ENCODE measurements around the gene TNS1. TPM values are rescaled to one million over a fixed set of nuclear protein-coding genes. Genes with fewer than 3 reads are reported as not detected.

Gene TNS1
- total RNA-seq, 2 donors from 2014 or later = 3.3 to 4.2 TPM

GRCh38 chr2:218006741-218007140 lies 3.9 kb upstream of the TNS1 start:
- Histone ChIP-seq H3K27ac (ENCODE audit: low read depth, low read length) (no peak overlapping the region), H3K4me3 (ENCODE audit: low read length) (no peak overlapping the region), H3K9me3 (ENCODE audit: control insufficient read depth, low read length) (no peaks in the 10 kb centered on the region), H3K4me1 (ENCODE audit: control insufficient read depth, insufficient read depth, low read length) (no peaks in the 10 kb centered on the region), H3K27me3 (ENCODE audit: control insufficient read depth, insufficient read depth, low read length, poor library complexity, severe bottlenecking) (peaks cover 37% of the 10 kb centered on the region), H3K36me3 (ENCODE audit: control insufficient read depth, insufficient read depth, low read length) (no peaks in the 10 kb centered on the region), H3K9ac (ENCODE audit: extremely low read depth, low read length, poor library complexity, severe bottlenecking) (no peak overlapping the region)
- H3K27ac Mint-ChIP-seq = no peak overlapping the region
- 93 to 95% methylated on average over 4 of the region's 4 CpGs for WGBS, 2 experiments (ENCODE audit: insufficient coverage in 1 of 2, insufficient read length in 1 of 2)
- no peak overlapping the region for H3K4me3 Mint-ChIP-seq
- H3K36me3 Mint-ChIP-seq (ENCODE audit: low read depth) = no peaks in the 10 kb centered on the region
- no peaks in the 10 kb centered on the region for H3K9me3 Mint-ChIP-seq
- peaks cover 9% of the 10 kb centered on the region for H3K4me1 Mint-ChIP-seq
- DNase-seq = no peak
- TF ChIP-seq CTCF (conservative IDR thresholded peaks at IDR 0.05) = no peak
- H3K27me3 Mint-ChIP-seq (ENCODE audit: insufficient read depth) = peaks cover 41% of the 10 kb centered on the region

GRCh38 chr2:218005486-218005885 lies 2.7 kb upstream of the TNS1 start:
- peaks cover 25% of the 10 kb centered on the region for H3K27me3 ChIP-seq (ENCODE audit: control insufficient read depth, insufficient read depth, low read length, poor library complexity, severe bottlenecking)
- WGBS, 2 experiments (ENCODE audit: insufficient coverage in 1 of 2, insufficient read length in 1 of 2) = 88 to 93% methylated on average over 3 of the region's 3 CpGs
- no peak for TF ChIP-seq CTCF (conservative IDR thresholded peaks at IDR 0.05)
- Mint-ChIP-seq H3K27me3 (ENCODE audit: insufficient read depth) (peaks cover 31% of the 10 kb centered on the region), H3K4me3 (no peak overlapping the region), H3K27ac (no peak overlapping the region), H3K36me3 (ENCODE audit: low read depth) (no peaks in the 10 kb centered on the region), H3K9me3 (no peaks in the 10 kb centered on the region), H3K4me1 (peaks cover 3% of the 10 kb centered on the region)
- H3K36me3 ChIP-seq (ENCODE audit: control insufficient read depth, insufficient read depth, low read length) = no peaks in the 10 kb centered on the region
- no peak overlapping the region for H3K9ac ChIP-seq (ENCODE audit: extremely low read depth, low read length, poor library complexity, severe bottlenecking)
- DNase-seq = no peak
- H3K4me1 ChIP-seq (ENCODE audit: control insufficient read depth, insufficient read depth, low read length) = no peaks in the 10 kb centered on the region
- no peak overlapping the region for H3K27ac ChIP-seq (ENCODE audit: low read depth, low read length)
- no peak overlapping the region for H3K4me3 ChIP-seq (ENCODE audit: low read length)
- no peaks in the 10 kb centered on the region for H3K9me3 ChIP-seq (ENCODE audit: control insufficient read depth, low read length)

- Histone ChIP-seq H3K27me3 (ENCODE audit: control insufficient read depth, insufficient read depth, low read length, poor library complexity, severe bottlenecking) (peaks cover 20% of the 10 kb centered on the region), H3K9me3 (ENCODE audit: control insufficient read depth, low read length) (no peaks in the 10 kb centered on the region), H3K4me1 (ENCODE audit: control insufficient read depth, insufficient read depth, low read length) (no peaks in the 10 kb centered on the region), H3K36me3 (ENCODE audit: control insufficient read depth, insufficient read depth, low read length) (no peaks in the 10 kb centered on the region), H3K27ac (ENCODE audit: low read depth, low read length) (no peak overlapping the region), H3K4me3 (ENCODE audit: low read length) (no peak overlapping the region), H3K9ac (ENCODE audit: extremely low read depth, low read length, poor library complexity, severe bottlenecking) (no peak overlapping the region)
- H3K36me3 Mint-ChIP-seq (ENCODE audit: low read depth) = no peaks in the 10 kb centered on the region
- no peak for TF ChIP-seq CTCF (conservative IDR thresholded peaks at IDR 0.05)
- peaks cover 31% of the 10 kb centered on the region for H3K27me3 Mint-ChIP-seq (ENCODE audit: insufficient read depth)
- H3K4me1 Mint-ChIP-seq = peaks cover 3% of the 10 kb centered on the region
- H3K4me3 Mint-ChIP-seq = no peak overlapping the region
- H3K27ac Mint-ChIP-seq = no peak overlapping the region
- 92 to 95% methylated on average over 4 of the region's 4 CpGs for WGBS, 2 experiments (ENCODE audit: insufficient coverage in 1 of 2, insufficient read length in 1 of 2)
- H3K9me3 Mint-ChIP-seq = no peaks in the 10 kb centered on the region
- DNase-seq = no peak
These were observed 2.2 kb upstream of the TNS1 start for GRCh38 chr2:218005028-218005427.
